CD4-positive, CD25-positive, alpha-beta regulatory T cell (primary cell): ENCODE data around the gene SPANXA2. TPM values are rescaled to one million over a fixed set of nuclear protein-coding genes. Genes with fewer than 3 reads are reported as not detected.
"Not testable (repeated sequence)": the region's sequence is repeated elsewhere in the genome, so short reads cannot be mapped to it uniquely, and the experiment has no call there.

ENCODE experiments used
- ATAC-seq, 2 donors: fragments of 150-1000 bp; cut with Tn5 transposase; one replicate each; pipeline ENCODE4 v1.10.0; 2021; ENCODE audit warnings: low read depth in 2 of 2, moderate number of reproducible peaks in 2 of 2, moderate library complexity in 1 of 2
- DNase-seq, 3 donors: peaks; one replicate each; pipeline versions ENCODE4 v3.0.0 to v3.0.0-alpha.2; 2012 to 2022; ENCODE audit warnings: mixed read lengths in 1 of 3
- H3K27ac ChIP-seq: one replicate; pipeline ENCODE4 v1.7.0; 2013; ENCODE audit warnings: mild to moderate bottlenecking, low read length; ENCODE audit not compliant: insufficient read depth, poor library complexity, severe bottlenecking
- H3K27me3 ChIP-seq: one replicate; pipeline ENCODE4 v1.7.0; 2013; ENCODE audit warnings: low read length; ENCODE audit not compliant: control insufficient read depth, insufficient read depth
- H3K36me3 ChIP-seq: one replicate; pipeline ENCODE4 v1.7.0; 2013; ENCODE audit warnings: mild to moderate bottlenecking, low read length, moderate library complexity; ENCODE audit not compliant: control insufficient read depth, insufficient read depth
- H3K4me1 ChIP-seq: 2 replicates; pipeline ENCODE4 v1.7.0; 2013; ENCODE audit warnings: mild to moderate bottlenecking, low read length; ENCODE audit not compliant: insufficient read depth, control insufficient read depth, poor library complexity, severe bottlenecking
- H3K4me3 ChIP-seq: one replicate; pipeline ENCODE4 v1.7.0; 2013; ENCODE audit warnings: low read depth, mild to moderate bottlenecking, low read length, moderate library complexity
- H3K9me3 ChIP-seq, 2 experiments: 1 replicate in 1 of 2; 2 replicates in 1 of 2; pipeline ENCODE4 v1.7.0; 2013; ENCODE audit warnings: low read length in 2 of 2, mild to moderate bottlenecking in 1 of 2, moderate library complexity in 1 of 2; ENCODE audit not compliant: control insufficient read depth in 2 of 2
- H3K27ac Mint-ChIP-seq, 3 donors: one replicate each; pipeline ENCODE4 v1.8.0; 2020 to 2022; ENCODE audit warnings: mild to moderate bottlenecking in 3 of 3, mixed read lengths in 3 of 3, moderate library complexity in 2 of 3
- H3K27me3 Mint-ChIP-seq: one replicate; pipeline ENCODE4 v1.8.0; 2022; ENCODE audit warnings: mild to moderate bottlenecking, mixed read lengths
- H3K36me3 Mint-ChIP-seq: one replicate; pipeline ENCODE4 v1.8.0; 2020; ENCODE audit warnings: mixed read lengths
- H3K4me1 Mint-ChIP-seq, 4 donors: one replicate each; pipeline ENCODE4 v1.8.0; 2020 to 2022; ENCODE audit warnings: mixed read lengths in 4 of 4, mild to moderate bottlenecking in 1 of 4
- H3K4me3 Mint-ChIP-seq, 4 donors: one replicate each; pipeline ENCODE4 v1.8.0; 2020 to 2022; ENCODE audit warnings: mild to moderate bottlenecking in 4 of 4, mixed read lengths in 4 of 4, moderate library complexity in 3 of 4
- H3K9me3 Mint-ChIP-seq, 7 donors: one replicate each; pipeline ENCODE4 v1.8.0; 2020 to 2022; ENCODE audit warnings: mixed read lengths in 7 of 7, mild to moderate bottlenecking in 3 of 7, moderate library complexity in 2 of 7
- polyA plus RNA-seq, 4 donors: library from polyadenylated mRNA; unstranded; fragments of 300-500 nt; fragmentation: Illumina TruSeq; gene quantifications; one replicate each; pipeline ENCODE4 v1.2.3, GENCODE V29; 2021
- total RNA-seq: library from RNA; stranded (reverse); gene quantifications from one replicate; pipeline ENCODE4 v1.2.3, GENCODE V29; 2022

SPANXA2 gene, protein sequence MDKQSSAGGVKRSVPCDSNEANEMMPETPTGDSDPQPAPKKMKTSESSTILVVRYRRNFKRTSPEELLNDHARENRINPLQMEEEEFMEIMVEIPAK
- not detected for total RNA-seq
- not detected for polyA plus RNA-seq

- not testable (repeated sequence) for DNase-seq, H3K4me1 ChIP-seq, H3K9me3 Mint-ChIP-seq, H3K27ac Mint-ChIP-seq, H3K27ac ChIP-seq, H3K36me3 Mint-ChIP-seq, H3K36me3 ChIP-seq, H3K4me3 Mint-ChIP-seq, H3K4me3 ChIP-seq, H3K27me3 Mint-ChIP-seq, ATAC-seq, H3K9me3 ChIP-seq, H3K4me1 Mint-ChIP-seq, H3K27me3 ChIP-seq
Measured at GRCh38 chrX:141589408-141589807, at the start of gene SPANXA2. SPANXA2 (plus strand) TSS chrX:141589708; CDS start chrX:141589768, 60 bp downstream.

GRCh38 chrX:141542551-141542950 lies 47.0 kb upstream of the SPANXA2 start:
- not testable (repeated sequence) for H3K4me1 Mint-ChIP-seq, H3K27me3 Mint-ChIP-seq, H3K4me3 ChIP-seq, DNase-seq, H3K27ac ChIP-seq, H3K36me3 Mint-ChIP-seq, H3K27me3 ChIP-seq, H3K4me3 Mint-ChIP-seq, H3K27ac Mint-ChIP-seq, H3K36me3 ChIP-seq, H3K9me3 Mint-ChIP-seq, H3K9me3 ChIP-seq, ATAC-seq, H3K4me1 ChIP-seq

- not testable (repeated sequence) for H3K4me1 Mint-ChIP-seq, H3K27me3 ChIP-seq, ATAC-seq, H3K9me3 Mint-ChIP-seq, H3K27ac ChIP-seq, H3K4me3 Mint-ChIP-seq, H3K27me3 Mint-ChIP-seq, H3K36me3 ChIP-seq, H3K4me3 ChIP-seq, H3K9me3 ChIP-seq, DNase-seq, H3K4me1 ChIP-seq, H3K36me3 Mint-ChIP-seq, H3K27ac Mint-ChIP-seq
Measured at GRCh38 chrX:141584638-141585037, 4.9 kb upstream of the SPANXA2 start, which contains the start of gene SPANXA1. SPANXA1 (minus strand) TSS chrX:141584738; CDS start chrX:141584678, 60 bp downstream.

DNA sequence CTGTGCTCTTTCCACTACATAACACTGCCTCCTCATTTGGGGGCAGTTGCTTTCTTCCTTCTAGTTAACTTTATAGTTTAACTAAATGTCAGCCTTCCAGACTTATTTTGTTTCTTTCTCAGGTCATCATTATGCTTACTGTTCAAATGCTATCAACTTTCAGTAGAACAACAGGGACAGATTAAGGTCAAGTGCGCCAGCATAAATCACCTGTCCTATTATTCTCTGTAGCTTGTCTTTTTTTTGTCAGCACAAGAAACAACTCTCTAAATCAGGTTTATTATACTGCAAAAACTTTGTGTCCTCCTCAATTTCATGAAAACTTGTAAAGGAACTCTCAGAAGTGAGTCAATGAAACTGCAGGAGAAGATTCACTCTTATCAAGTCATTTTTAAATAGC lies 19.6 kb downstream of the SPANXA2 start:
- no peak for DNase-seq
- ATAC-seq = no peak
- no peaks in the 10 kb centered on the region for H3K27me3 Mint-ChIP-seq
- no peak overlapping the region for H3K27ac ChIP-seq
- H3K9me3 Mint-ChIP-seq = peaks cover 0 to 13% (median 1%) of the 10 kb centered on the region in 7 donors
- no peaks in the 10 kb centered on the region for H3K27me3 ChIP-seq
- H3K4me3 Mint-ChIP-seq = no peak overlapping the region
- H3K4me3 ChIP-seq = no peak overlapping the region
- no peaks in the 10 kb centered on the region for H3K9me3 ChIP-seq
- H3K36me3 Mint-ChIP-seq = no peaks in the 10 kb centered on the region
- H3K4me1 ChIP-seq = no peaks in the 10 kb centered on the region
- no peak overlapping the region for H3K27ac Mint-ChIP-seq
- no peaks in the 10 kb centered on the region for H3K36me3 ChIP-seq
- H3K4me1 Mint-ChIP-seq = no peaks in the 10 kb centered on the region

DNA sequence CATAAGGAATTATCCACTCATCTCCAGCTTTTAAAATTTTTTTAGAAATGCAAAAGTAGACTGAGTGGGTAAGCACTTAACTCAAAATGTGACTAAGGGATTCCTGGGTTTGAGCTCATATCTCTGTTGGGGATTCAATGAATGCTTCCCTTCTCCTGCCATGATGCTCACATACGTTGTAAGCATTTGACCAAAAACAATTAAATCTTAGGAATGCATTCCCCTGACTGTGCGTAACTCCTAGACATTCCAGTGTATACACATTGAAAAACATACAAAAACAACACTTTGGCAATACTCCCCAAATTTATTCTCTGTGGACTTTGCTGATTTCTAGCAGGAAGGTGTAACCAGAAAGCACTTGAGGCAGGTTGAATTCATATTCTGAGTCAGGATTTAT lies 29.8 kb downstream of the SPANXA2 start:
- H3K9me3 Mint-ChIP-seq = peaks cover 0 to 12% (median 6%) of the 10 kb centered on the region in 7 donors
- H3K9me3 ChIP-seq = no peaks in the 10 kb centered on the region
- H3K4me1 Mint-ChIP-seq = no peaks in the 10 kb centered on the region
- no peaks in the 10 kb centered on the region for H3K36me3 ChIP-seq
- DNase-seq (no peak), ATAC-seq (no peak)
- H3K27me3 Mint-ChIP-seq = no peaks in the 10 kb centered on the region
- no peak overlapping the region for H3K4me3 ChIP-seq
- no peak overlapping the region for H3K27ac ChIP-seq
- no peaks in the 10 kb centered on the region for H3K27me3 ChIP-seq
- H3K4me1 ChIP-seq = no peaks in the 10 kb centered on the region
- H3K36me3 Mint-ChIP-seq = no peaks in the 10 kb centered on the region
- H3K27ac Mint-ChIP-seq = no peak overlapping the region
- H3K4me3 Mint-ChIP-seq = no peak overlapping the region

- Mint-ChIP-seq H3K9me3 (peaks cover 0 to 6% (median 2%) of the 10 kb centered on the region in 7 donors), H3K36me3 (no peaks in the 10 kb centered on the region), H3K4me3 (no peak overlapping the region), H3K27me3 (no peaks in the 10 kb centered on the region), H3K27ac (no peak overlapping the region), H3K4me1 (no peaks in the 10 kb centered on the region)
- no peaks in the 10 kb centered on the region for H3K9me3 ChIP-seq
- H3K4me1 ChIP-seq = no peaks in the 10 kb centered on the region
- ATAC-seq (no peak), DNase-seq (no peak)
- no peaks in the 10 kb centered on the region for H3K27me3 ChIP-seq
- H3K36me3 ChIP-seq = no peaks in the 10 kb centered on the region
- H3K4me3 ChIP-seq = no peak overlapping the region
- H3K27ac ChIP-seq = no peak overlapping the region
Measured at GRCh38 chrX:141632124-141632523, 42.6 kb downstream of the SPANXA2 start.

- Mint-ChIP-seq H3K36me3 (no peaks in the 10 kb centered on the region), H3K27ac (no peak overlapping the region), H3K4me1 (no peaks in the 10 kb centered on the region), H3K9me3 (peaks cover 0 to 11% (median 4%) of the 10 kb centered on the region in 7 donors), H3K27me3 (no peaks in the 10 kb centered on the region), H3K4me3 (no peak overlapping the region)
- DNase-seq (no peak), ATAC-seq (no peak)
- Histone ChIP-seq H3K4me1 (no peaks in the 10 kb centered on the region), H3K4me3 (no peak overlapping the region), H3K27me3 (no peaks in the 10 kb centered on the region), H3K36me3 (no peaks in the 10 kb centered on the region), H3K27ac (no peak overlapping the region), H3K9me3 (no peaks in the 10 kb centered on the region)
Measured at GRCh38 chrX:141638550-141638949, 49.0 kb downstream of the SPANXA2 start.
